ENCODE measurements around the gene CECR2. TPM values are rescaled to one million over a fixed set of nuclear protein-coding genes. Genes with fewer than 3 reads are reported as not detected.
A peak's percentile ranks its signal among the peaks of the same experiment; 100 is the strongest.

Gene CECR2
- total RNA-seq, 1 experiment from 2014 or later = 111 TPM

DNA sequence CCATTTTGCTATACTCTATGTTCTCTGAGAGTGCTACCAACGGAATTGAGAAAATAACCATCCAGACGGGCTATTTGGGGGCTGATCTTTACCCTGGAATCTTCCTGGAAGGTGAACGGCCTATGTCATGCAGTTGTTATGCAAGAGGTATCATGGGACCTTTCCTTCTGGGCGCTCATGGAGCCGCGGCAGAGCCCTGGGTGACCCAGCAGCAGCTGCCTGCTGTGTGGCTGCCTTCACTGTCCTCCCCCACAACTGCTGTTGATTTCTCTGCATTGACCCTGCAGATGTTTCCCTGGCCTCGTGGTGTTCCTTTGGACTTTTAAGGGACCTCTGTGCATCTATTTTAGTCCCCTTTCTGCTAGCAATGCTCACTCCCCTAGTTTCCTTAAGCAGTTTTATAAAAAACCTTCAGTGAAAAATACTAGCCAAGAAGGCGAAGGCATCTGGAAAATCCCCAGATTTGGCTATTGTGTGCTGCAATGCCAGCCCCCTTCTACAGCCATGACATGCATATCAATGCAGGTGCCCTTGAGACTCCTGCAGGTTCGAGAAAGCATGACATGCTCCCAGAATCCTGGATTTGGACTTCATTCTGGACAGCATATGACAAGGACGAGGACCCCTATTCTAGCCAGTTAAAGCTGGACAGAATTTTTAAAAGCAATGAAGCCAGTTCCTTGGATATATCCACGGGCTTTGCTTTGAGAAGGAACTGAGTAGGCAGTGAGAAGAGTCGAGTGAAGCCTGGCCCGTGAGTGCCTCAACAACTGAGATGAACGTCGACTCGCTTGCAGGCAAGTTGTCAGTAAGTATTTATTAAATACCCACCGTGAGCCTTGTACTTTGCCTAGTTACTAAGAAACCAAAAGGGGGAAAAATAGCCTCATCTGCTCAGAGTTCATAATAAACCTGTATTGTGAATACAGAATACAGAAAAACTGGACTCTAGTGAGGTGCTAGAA lies 193.9 kb downstream of the CECR2 start, which contains the start of gene SLC25A18:
TSS of gene SLC25A18 (plus strand) at position 593 of the 965 bp plus-strand sequence. CDS start 16,447 bp downstream, outside the sequence.
- DNase-seq (ENCODE audit: low spot score) (no peak), ATAC-seq (peak; percentile 72)
- ChIA-PET POLR2A (interaction anchor here (0.5 kb wide), 1 partner anchor 35 kb away, joined by 4 read pairs; no protein-coding TSS in a partner anchor), CTCF (interaction anchor here (0.6 to 1.4 kb wide), 3 partner anchors 25 to 392 kb away, joined by 3 to 4 read pairs (median 3); no protein-coding TSS in a partner anchor)
- Mint-ChIP-seq H3K9me3 (peaks cover 17% of the 10 kb centered on the region), H3K36me3 (peaks cover 28% of the 10 kb centered on the region), H3K27me3 (ENCODE audit: low read depth) (no peaks in the 10 kb centered on the region), H3K27ac (peak within 1 kb of the TSS; percentile 90), H3K4me3 (no peak within 1 kb of the TSS), H3K4me1 (peaks cover 22% of the 10 kb centered on the region)
- TF ChIP-seq, protein P1, sequence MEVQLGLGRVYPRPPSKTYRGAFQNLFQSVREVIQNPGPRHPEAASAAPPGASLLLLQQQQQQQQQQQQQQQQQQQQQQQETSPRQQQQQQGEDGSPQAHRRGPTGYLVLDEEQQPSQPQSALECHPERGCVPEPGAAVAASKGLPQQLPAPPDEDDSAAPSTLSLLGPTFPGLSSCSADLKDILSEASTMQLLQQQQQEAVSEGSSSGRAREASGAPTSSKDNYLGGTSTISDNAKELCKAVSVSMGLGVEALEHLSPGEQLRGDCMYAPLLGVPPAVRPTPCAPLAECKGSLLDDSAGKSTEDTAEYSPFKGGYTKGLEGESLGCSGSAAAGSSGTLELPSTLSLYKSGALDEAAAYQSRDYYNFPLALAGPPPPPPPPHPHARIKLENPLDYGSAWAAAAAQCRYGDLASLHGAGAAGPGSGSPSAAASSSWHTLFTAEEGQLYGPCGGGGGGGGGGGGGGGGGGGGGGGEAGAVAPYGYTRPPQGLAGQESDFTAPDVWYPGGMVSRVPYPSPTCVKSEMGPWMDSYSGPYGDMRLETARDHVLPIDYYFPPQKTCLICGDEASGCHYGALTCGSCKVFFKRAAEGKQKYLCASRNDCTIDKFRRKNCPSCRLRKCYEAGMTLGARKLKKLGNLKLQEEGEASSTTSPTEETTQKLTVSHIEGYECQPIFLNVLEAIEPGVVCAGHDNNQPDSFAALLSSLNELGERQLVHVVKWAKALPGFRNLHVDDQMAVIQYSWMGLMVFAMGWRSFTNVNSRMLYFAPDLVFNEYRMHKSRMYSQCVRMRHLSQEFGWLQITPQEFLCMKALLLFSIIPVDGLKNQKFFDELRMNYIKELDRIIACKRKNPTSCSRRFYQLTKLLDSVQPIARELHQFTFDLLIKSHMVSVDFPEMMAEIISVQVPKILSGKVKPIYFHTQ (CRISPR knock-in tag; IDR thresholded peaks at IDR 0.05) = no peak
- TF ChIP-seq MXD4 (CRISPR knock-in tag; IDR thresholded peaks at IDR 0.05; ENCODE audit: borderline replicate concordance) = no peak
- no peak for TF ChIP-seq NR1H2 (CRISPR knock-in tag; IDR thresholded peaks at IDR 0.05)
- TF ChIP-seq ZNF121 (CRISPR knock-in tag; IDR thresholded peaks at IDR 0.05) = no peak
- TF ChIP-seq, protein P2, sequence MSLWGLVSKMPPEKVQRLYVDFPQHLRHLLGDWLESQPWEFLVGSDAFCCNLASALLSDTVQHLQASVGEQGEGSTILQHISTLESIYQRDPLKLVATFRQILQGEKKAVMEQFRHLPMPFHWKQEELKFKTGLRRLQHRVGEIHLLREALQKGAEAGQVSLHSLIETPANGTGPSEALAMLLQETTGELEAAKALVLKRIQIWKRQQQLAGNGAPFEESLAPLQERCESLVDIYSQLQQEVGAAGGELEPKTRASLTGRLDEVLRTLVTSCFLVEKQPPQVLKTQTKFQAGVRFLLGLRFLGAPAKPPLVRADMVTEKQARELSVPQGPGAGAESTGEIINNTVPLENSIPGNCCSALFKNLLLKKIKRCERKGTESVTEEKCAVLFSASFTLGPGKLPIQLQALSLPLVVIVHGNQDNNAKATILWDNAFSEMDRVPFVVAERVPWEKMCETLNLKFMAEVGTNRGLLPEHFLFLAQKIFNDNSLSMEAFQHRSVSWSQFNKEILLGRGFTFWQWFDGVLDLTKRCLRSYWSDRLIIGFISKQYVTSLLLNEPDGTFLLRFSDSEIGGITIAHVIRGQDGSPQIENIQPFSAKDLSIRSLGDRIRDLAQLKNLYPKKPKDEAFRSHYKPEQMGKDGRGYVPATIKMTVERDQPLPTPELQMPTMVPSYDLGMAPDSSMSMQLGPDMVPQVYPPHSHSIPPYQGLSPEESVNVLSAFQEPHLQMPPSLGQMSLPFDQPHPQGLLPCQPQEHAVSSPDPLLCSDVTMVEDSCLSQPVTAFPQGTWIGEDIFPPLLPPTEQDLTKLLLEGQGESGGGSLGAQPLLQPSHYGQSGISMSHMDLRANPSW (CRISPR knock-in tag; conservative IDR thresholded peaks at IDR 0.05; ENCODE audit: low read depth) = no peak
- no peak for TF ChIP-seq CREM (CRISPR knock-in tag; IDR thresholded peaks at IDR 0.05)
- TF ChIP-seq ZNF532 (CRISPR knock-in tag; IDR thresholded peaks at IDR 0.05; ENCODE audit: borderline replicate concordance) = no peak
- TF ChIP-seq CREB1 (CRISPR knock-in tag; IDR thresholded peaks at IDR 0.05) = no peak
- TF ChIP-seq, protein P3, sequence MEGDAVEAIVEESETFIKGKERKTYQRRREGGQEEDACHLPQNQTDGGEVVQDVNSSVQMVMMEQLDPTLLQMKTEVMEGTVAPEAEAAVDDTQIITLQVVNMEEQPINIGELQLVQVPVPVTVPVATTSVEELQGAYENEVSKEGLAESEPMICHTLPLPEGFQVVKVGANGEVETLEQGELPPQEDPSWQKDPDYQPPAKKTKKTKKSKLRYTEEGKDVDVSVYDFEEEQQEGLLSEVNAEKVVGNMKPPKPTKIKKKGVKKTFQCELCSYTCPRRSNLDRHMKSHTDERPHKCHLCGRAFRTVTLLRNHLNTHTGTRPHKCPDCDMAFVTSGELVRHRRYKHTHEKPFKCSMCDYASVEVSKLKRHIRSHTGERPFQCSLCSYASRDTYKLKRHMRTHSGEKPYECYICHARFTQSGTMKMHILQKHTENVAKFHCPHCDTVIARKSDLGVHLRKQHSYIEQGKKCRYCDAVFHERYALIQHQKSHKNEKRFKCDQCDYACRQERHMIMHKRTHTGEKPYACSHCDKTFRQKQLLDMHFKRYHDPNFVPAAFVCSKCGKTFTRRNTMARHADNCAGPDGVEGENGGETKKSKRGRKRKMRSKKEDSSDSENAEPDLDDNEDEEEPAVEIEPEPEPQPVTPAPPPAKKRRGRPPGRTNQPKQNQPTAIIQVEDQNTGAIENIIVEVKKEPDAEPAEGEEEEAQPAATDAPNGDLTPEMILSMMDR (IDR thresholded peaks at IDR 0.05) = no peak
- TF ChIP-seq RELA (CRISPR knock-in tag; IDR thresholded peaks at IDR 0.05; ENCODE audit: borderline replicate concordance) = no peak
- TF ChIP-seq CDX4 (CRISPR knock-in tag; IDR thresholded peaks at IDR 0.05; ENCODE audit: borderline replicate concordance) = no peak
- no peak for TF ChIP-seq ZBTB43 (CRISPR knock-in tag; IDR thresholded peaks at IDR 0.05)

All from WTC11 (cell line).